Measurements from ENCODE around the gene SGK1.
"Not testable (repeated sequence)": the region's sequence is repeated elsewhere in the genome, so short reads cannot be mapped to it uniquely, and the experiment has no call there.

The SGK1 gene

DNA sequence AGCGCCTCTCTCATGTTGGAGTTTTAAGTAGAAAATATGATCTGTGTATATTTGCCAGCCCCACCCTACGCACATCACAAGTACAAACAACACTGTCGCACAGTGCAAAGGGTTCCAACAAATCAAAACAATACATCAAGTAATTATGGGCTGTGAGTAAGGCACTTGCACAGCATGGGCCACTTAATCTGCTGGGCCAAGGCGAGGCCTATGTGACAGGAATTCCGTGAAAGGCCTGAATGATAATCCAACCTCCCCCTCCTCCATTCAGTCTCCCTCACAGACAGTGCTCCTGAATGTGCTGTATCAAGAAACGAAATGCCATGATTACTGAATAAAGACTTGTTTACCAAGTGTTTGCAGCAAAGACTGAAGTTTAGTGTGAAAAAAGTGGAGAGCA, 135.4 kb downstream of the SGK1 start:
- DNase-seq, result no peak

DNA sequence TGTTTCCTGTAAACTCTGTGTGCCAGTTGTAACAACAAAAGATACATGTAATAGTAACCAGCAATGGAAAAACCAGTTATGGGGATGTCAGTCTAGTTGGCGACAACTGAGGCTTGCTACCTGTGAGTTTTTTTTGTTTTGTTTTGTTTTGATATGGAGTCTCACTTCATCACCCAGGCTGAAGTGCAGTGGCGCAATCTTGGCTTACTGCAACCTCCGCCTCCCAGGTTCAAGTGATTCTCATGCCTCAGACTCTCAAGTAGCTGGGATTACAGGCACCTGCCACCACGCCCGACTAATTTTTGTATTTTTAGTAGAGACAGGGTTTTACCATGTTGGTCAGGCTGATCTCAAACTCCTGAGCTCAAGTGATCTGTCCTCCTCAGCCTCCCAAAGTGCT, 136.2 kb downstream of the SGK1 start:
- DNase-seq, result not testable (repeated sequence)

DNA sequence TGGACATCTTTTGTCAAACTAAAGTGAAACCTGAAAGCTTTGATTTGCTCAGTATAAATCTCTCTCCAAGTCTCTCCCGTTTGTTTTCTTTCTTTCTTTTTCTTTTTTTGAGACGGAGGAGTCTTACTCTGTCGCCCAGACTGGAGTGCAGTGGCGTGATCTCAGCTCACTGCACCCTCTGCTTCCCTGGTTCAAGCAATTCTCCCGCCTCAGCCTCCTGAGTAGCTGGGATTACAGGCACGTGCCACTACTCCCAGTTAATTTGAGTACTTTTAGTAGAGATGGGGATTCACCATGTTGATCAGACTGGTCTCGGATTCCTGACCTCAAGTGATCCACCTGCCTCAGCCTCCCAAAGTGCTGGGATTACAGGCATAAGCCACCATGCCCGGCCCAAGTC, 136.7 kb downstream of the SGK1 start:
- DNase-seq, result not testable (repeated sequence)

DNA sequence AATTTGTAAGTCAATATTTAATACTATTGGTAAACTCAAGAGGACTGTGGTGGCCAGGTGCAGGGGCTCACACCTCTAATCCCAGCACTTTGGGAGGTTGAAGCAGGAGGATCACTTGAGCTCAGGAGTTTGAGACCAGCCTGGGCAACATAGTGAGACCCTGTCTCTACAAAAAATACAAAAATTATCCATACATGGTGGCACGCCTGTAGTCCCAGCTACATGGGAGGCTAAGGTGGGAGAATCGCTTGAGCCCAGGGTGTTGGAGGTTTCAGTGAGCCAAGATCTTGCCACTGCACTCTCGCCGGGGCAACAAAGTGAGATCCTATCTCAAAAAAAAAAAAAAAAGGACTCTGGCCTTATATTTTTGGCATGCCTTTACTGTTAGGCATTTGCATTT, 137.4 kb downstream of the SGK1 start:
- not testable (repeated sequence) for DNase-seq

DNA sequence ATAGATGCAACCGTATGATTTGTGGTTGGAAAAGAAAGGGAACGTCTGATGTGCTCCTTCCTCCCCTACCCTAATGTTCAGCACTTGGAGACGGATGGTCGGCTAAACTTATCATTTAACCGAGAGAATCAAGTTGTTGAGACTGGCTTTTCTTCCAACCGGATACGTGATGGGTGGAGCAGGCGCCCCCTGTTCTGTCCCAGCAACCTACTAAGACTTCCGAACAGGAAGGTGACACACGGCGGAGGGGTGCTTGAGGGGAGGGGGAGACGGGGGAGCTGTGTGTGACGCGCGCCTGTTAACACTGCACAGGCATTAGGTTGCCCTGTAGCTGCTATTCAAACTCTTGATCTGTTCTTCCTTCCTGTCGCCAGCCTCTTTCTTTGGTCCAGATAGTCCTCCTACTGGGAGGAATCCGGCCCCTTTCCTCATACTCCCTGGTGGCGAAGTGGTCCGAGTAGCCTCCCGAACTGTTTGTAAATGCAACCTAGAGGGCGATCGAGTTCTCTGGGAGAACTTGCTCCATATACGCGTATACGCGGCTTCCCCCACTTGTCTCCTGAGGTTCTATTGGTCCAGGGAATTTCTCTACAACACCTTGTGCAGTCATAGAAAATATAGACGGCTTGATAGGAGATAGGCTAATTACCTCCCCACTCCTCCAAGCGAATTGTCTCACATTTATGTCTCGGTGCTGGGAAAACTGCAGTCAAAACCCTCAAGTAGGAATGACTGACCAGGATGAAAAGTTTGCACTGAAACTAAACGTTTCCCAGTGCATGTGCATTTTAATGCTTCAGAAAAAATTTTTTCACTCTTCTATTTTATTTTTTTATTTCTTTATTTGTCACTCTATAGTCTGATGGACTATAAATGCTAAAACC, 139.5 kb downstream of the SGK1 start:
- peak; percentile 80 for DNase-seq

DNA sequence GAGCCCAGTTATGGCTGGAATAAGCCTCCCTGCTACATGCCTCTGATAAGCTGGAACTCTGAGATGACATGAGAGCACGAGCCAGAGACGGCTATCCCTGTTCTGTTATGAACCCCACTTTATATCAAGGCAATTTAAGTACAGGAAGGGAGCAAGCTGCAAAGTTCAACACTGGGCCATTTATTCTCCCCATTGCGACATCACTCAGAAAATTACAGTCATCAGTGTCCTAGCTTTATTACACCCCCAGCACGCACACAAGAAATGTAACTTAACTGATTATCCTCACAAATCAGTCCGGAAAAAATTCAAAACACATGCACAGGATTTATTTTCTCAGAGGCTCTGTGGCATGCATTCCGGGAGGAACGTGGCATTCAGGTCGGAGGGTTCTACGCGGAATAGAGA, 140.2 kb downstream of the SGK1 start:
- no peak for DNase-seq

DNA sequence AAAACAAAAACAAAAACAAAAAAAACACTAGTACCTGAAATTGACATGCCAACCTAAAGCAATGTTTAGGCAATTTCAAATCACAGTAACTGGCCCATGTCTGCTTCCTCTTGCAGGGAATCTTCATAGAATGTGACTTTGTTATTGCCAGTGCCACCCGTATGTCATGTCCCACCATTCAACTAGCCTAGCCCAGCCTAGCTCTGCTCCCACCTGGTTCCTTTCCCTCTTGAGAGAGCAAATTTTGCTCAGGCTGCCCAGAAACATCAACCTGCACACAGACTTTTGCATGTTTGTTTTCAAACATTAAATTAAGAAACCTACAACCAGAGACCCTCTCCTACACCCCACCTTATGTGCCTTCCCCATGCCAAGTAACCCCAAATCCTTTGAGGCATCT, 140.7 kb downstream of the SGK1 start:
- no peak for DNase-seq

DNA sequence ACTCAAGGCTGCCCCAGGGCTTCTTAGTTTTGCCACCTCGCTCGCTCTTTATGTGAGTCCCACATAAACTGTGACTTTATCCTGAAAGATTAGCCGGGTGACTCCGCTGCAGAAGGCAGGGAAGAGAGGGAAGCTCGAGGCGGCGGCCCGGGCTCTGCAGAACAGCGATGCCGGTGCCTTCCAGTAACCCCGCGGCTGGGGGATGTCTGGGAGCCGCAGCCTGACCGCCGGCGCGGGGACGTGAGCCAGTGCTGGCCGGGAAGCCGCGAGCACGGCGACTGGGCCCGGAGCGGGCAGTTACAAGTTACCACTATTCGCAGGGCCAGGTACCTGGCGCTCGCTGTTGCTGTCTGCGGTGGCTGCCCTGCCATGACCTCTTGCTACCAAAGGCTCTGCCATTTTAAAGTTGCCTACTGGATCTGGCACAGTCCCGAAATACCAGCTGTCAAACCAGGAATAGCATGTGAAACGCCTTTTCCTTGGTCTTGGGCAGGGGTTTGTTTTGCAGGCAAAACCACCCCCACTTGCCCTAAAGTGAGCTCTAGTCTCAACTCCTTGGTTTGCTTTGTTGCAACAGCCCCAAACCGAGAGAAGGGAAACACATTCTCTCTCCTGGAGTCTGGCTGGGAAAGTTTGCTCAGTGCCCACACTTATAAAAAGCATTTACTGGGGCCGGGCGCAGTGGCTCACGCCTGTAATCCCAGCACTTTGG, 141.5 kb downstream of the SGK1 start:
- DNase-seq, result peak; percentile 73

DNA sequence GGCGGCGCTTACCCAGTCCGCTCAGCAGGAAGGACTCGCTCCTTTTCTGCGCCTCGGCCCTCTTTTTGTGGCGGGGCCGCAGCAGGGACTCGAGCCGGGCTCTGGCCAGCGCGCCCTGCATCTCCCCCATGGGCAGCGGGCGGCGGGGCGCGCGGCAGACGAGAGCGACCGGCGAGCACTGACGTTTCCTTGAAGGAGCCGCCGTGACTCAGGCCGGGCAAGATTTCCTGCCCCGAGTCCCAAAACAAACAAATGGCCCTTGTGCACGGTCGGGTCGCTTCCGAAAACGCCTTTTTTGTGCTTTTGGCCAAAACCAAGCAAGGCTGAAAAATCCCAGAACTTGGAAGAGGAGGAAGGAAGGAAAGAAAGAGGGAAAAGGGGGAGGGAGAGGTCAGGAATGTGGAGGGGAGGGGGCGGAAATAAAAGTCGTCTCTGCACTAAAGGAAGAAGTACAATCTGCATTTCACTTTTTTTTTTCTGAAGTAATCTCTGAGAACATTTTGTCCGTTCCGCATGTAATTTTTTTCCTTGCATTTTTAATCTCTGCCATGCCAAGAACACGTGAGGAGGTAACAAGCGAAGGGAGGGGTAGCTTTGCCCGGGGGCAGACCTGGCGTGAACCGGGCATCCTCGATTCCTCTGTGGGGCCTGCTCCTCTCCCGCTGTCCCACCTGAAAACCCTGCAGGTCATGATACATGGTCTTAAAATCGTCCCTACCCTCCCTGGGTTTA, 142.2 kb downstream of the SGK1 start:
- DNase-seq, result no peak

DNA sequence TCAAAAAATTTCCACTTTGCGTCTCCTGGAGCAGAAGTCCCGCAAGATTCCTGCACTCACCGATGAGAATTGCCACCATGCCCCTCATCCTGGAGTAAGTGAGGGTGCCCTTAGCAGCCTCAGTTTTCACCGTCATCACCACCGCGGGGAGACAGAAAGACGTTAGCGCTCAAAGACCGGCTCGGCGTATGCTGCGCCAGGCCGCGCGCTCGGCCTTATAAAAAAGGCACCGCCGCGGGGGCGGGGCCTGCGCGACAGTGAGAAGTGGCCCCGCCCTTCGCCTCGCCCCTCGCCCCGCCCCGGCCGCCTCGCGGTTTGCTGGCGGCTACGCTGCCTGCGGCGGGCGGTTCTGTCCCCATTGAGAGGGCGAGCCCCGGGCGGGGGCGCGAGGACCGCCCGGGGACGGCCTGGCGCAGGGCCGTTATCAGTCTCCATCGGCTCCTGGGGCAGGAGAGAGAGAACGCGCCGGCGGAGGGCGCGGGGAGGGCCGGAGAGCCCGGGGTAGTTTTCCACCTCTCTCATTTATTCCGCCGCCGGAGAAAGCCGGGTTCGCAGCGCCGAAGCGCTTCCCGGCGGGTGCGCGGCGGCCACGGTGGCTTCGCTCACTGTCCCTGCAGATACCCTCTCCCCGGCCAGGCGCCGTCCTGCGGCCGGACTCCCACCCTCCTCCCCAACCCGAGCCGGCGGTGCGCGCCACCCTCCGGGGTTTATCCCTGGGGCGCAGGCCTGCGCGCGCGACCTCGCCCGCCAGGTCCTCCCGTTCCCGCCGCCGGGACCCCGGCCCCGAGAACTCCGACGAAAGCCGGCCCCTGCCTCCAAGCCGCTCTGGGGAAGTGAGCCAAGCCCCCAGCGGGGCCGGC, 143.0 kb downstream of the SGK1 start:
- peak; percentile 96 for DNase-seq

DNA sequence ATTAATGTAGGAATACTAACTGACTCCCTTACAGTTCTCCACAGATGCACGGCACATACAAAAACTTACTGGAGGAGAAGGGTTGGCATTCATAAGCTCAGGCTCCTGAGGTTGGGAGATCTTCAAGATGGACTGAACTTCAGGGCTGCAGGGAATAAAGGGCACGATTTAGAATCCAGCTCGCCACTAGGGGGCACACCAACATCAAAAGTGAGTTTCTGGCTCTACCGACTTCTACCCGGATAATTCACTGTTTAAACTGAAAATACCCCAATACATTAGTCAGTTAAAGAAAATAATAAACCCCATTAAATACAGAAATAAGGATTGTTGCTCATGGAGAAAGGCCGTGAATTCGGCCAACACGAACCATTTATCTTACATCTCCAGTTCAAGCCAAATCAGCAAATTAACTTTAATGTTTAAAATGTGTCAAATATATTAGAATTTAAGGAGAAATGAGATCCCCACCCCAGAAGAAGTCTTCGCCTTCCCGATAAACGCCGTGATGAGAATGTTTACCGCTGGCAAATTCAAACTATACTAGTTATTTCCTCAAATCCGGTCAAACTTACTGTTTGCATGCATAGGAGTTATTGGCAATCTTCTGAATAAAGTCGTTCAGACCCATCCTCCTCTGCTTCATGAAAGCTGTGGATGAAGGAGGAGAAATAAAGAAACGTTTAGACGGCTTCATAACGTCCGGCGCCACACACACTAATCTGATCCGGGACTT, 143.8 kb downstream of the SGK1 start:
- peak; percentile 87 for DNase-seq

DNA sequence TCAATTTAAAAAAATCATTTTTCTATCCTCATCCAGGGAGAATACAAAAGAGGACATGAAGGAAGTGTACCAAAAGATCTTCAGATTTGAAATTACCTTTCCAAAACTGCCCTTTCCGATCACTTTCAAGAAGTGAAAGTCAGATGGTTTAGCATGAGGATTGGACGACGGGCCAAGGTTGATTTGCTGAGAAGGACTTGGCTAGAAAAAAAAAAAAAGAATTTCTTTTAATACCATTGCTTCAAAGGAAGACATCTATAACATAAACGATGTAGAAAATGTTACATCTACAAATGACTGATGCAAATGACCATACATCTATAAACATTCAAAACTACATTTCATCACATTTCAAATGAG, 144.6 kb downstream of the SGK1 start:
- no peak for DNase-seq

DNA sequence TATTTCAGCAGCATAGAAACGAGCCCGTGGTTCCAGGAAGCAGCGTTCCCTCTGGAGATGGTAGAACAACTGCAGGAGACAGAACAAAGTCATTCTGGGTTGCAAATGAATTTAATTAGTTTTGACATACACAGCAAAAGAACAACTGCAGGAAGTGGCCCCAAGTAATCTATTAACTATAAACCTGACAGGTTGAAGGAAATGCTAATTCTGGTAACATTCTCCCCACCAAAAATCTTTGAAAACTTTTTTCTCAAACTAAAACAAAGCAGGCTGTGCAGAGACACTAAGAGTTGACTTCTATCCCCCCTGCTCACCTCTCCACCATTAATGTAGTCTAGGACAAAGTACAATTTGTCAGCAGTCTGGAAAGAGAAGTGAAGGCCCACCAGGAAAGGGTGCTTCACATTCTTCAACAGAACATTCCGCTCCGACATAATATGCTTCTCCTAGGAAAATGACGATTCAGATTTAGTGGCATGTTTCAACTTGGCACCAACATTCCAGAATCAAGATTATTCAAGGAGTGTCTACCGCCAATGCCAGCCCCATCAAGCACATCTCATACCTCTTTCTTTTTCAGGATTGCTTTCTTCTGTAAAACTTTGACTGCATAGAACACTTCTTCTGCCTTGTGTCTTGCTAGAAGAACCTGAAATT, 145.1 kb downstream of the SGK1 start:
- DNase-seq, result no peak

DNA sequence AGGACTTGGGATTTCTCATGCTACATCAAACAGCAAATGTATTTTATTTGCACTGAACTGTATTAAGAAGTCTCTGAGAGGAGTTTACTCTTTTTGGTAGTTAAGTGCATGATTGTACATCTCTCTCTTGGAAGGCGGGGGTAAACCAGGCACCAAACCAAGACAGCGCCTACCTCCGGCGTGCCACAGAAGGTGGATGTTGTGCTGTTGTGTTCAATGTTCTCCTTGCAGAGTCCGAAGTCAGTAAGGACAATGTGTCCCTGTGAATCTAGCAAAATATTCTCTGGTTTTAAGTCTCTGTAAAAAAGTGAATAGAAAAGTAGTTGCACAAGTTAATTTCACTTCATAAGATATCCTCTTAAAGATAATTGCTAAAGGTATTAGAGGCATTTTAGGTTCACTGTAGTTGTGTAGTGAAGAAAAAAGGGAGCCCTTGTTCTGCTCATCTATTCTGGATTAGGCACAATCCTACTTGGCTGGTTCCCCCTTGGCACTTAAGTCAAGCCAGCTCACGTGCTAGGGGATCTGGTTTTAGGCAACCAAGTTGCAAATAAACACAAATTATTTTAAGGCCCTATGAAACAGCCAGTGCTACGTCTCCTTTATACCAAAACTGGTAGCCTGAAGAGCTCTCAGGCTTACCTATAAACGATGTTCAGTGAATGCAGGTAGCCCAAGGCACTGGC, 145.7 kb downstream of the SGK1 start:
- DNase-seq, result no peak

DNA sequence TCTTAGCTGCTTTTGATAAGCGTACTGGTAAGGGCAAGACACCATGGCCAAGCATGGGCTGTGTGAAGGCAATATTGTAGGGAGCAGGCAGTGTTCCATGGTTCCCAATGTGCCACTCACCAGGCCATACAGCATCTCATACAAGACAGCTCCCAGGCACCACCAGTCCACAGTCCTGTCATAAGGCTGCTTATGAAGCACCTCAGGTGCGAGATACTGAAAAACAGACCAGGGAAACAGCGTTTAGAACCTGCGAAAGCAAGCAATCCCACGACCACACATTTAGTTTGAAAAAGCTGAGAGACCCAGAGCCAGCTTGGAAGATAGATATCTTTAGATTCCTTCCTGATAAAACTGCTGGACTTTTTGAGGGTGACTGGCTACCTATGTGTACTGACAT, 146.4 kb downstream of the SGK1 start:
- DNase-seq, result no peak

DNA sequence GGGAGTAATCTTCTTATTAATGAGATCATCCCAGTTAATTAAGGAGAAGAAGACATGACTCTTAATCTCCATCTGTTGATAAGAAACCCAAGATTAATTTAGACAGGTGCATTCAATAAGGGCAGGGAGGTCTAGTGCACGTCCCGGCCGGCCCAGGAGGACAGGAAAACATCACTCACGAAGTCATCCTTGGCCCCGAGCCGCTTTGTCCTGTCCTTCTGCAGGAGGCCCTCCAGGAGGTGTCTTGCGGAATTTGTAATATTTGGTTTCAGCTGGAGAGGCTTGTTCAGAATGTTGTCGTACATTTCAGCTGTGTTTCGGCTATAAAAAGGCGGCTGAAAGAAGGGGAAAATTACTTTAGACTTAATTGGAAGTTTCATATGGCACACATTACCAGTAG, 147.1 kb downstream of the SGK1 start:
- DNase-seq, result no peak

DNA sequence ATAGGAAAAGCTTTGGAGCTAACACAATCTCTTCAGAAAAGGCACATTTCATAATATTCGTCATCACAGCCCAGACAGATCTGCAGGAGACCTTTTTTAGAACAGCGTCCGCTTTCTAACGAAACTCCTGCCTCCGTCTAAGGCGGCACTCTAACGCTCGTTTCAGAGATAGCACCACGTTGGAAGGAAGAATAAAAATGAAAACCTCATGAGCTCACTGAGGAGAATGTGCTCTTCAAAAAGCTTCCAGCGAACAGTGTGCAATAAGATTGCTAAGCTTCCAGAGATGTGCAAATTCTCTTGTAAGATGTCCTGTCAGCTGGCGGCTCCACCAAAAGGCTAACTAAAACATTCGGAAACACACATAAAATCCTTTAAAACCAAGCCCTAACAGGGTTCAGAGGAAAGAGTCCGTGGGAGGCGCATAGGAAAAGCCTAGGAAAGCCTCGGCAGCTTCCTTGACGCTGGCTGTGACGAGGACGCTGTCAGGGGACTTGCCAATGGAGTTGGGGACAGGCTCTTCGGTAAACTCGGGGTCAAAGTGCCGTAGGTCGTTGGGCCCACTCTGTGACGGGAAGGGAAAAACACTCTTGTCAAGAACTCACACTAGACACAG, 147.9 kb downstream of the SGK1 start:
- no peak for DNase-seq

DNA sequence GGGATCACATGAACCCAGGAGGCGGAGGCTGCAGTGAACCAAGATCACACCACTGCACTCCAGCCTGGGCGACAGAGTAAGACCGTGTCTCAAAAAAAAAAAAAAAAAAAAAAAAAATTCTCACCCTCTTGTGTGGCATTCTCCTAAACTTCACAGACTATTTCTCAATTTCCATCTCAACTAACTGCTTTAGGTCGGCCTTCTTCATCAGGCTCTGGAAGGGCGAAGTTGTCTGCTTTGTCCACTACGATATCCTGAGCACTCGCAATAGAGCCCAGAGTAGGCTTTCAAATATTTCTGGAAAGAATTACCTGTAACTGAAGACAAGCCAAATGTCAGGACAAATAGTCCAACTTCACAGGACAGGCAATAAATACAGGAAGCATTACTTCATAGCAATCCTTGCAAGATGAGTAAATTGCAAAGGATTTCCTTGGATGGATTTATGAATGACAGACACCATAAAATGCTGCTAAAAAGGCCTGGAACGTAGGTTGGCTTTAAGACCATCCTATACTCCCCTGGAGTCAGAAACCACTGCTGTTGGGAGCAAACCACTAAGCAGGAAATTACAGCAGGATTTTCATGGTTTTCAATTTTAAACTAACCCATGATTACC, 149.2 kb downstream of the SGK1 start:
- no peak for DNase-seq

DNA sequence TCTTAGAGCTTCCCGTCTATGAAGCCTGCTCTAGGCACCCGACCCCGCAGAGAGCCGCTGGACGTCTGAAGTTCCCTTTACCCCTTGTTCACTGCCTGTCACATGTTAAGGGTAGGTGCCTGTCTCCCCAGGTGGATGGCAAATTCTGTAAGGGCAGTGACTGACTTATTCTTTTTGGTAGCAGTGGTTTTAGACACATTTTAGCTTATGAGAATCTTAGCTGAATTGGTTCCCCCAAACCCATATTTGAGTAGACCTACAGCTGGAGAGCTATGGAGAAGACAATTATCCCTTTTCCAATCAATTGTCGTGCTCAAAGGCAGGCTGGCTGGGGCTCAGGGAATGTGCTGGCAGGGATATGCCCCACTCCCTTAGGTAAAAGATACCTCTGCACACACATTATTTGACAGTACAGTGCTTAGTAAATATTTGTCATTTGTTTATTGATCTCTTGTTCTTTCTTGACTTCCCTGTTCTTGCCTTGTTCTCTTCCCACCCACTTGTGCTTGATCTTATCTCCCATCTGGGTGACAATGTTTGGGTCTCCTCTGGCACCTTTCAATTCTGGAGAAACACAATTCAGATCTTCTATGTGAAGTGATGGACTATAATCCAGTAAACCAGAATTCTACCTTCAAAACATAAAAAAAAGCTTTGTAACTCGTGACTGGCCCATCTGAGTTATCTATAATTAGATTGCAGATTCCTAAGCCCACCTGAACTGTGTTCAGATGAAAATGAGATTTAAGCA, 151.2 kb downstream of the SGK1 start:
- no peak for DNase-seq
